Choroid plexus epithelial cell (primary cell): Measurements from ENCODE around the gene SDCBP2.
A peak's percentile ranks its signal among the peaks of the same experiment; 100 is the strongest.

Experiments
- DNase-seq: peaks from one replicate; pipeline ENCODE4 v3.0.0-alpha.2; 2010; ENCODE audit warnings: low read depth
- H3K4me3 ChIP-seq: 2 replicates; pipeline ENCODE4 v1.5.1; 2011; ENCODE audit warnings: low read depth, mild to moderate bottlenecking, control low read depth, low read length, moderate library complexity
- TF ChIP-seq, protein P1 (sequence below): conservative IDR thresholded peaks from 2 replicates; pipeline ENCODE4 v1.5.1; 2011; ENCODE audit warnings: low read depth, mild to moderate bottlenecking, control low read depth, inconsistent platforms, low read length, moderate library complexity

The SDCBP2 gene

DNA sequence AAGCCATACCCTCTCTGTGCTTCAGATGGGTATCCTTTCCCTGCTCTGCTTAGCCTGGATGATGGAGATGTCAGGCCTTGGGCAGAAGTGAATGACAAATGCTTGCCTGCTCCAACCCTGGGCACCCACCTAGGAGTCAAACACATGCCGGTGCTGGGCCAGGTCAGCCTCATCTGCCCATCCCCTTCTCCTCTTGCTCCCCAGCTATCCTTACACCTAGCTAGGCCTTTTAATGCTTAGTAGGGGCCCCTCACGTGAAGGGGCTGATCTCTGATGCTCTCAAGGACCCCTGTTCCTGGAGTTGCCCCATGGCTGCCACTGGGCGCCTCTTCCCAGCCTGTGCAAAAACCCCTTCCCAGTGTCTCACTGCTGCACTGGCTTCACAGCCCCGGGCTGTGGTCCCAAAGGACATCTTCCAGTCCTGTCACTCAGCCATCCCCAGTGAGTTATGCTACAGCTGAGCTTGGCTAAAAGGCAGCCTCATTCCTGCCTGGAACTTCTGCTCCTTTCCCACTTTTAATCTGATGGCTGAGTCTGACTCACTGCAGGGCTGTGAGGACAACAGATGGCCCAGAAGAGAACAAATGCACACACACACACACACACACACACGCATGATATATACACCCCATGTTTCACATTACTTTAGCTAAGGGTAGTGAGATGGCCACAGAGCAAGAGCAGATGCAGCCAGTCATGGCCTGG, 12.8 kb upstream of the SDCBP2 start:
- H3K4me3 ChIP-seq = no peak overlapping the region
- TF ChIP-seq, protein P1, sequence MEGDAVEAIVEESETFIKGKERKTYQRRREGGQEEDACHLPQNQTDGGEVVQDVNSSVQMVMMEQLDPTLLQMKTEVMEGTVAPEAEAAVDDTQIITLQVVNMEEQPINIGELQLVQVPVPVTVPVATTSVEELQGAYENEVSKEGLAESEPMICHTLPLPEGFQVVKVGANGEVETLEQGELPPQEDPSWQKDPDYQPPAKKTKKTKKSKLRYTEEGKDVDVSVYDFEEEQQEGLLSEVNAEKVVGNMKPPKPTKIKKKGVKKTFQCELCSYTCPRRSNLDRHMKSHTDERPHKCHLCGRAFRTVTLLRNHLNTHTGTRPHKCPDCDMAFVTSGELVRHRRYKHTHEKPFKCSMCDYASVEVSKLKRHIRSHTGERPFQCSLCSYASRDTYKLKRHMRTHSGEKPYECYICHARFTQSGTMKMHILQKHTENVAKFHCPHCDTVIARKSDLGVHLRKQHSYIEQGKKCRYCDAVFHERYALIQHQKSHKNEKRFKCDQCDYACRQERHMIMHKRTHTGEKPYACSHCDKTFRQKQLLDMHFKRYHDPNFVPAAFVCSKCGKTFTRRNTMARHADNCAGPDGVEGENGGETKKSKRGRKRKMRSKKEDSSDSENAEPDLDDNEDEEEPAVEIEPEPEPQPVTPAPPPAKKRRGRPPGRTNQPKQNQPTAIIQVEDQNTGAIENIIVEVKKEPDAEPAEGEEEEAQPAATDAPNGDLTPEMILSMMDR = no peak
- peak; percentile 48 for DNase-seq

DNA sequence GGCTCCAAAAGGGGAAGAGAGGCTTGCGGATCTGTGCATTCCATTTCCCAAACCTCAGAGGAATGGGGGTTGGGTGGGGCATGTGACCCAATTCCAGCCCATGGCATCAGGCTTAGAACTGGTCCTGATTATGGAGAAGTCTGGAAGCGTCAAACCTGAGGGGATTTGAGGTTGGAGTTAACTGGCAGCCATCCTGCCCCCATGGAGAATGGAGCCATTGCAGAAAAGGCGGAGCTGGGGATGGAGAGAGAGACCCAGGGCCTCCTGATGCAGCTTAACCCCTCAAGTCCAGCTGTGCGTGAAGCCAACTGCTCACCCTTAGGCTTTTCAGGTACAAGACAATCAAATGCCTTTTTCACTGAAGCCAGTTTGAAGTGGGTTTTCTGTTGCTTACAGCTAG, 9.9 kb upstream of the SDCBP2 start:
- no peak overlapping the region for H3K4me3 ChIP-seq
- TF ChIP-seq, protein P1 = no peak
- DNase-seq = no peak

DNA sequence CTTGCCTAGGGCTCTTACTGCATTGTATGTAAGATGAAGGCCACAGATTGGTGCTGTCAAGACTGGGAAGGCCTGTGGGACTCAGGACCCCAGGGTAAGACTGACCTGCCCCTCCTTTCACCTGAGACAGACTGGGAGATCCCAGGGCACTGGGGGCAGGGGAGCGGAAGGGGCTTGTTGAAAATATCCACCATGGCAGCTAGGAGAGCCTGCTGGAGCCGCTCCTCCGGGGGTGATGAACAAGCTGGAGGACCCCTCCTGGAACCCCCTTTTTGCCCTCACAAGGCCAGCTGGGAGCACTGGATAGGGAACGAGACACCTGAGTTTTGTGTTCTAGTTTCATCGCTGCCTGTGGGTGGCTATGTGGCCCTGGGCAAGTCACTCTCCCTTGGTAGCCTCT, 9.2 kb upstream of the SDCBP2 start:
- H3K4me3 ChIP-seq = no peak overlapping the region
- DNase-seq = no peak
- TF ChIP-seq, protein P1 = no peak

DNA sequence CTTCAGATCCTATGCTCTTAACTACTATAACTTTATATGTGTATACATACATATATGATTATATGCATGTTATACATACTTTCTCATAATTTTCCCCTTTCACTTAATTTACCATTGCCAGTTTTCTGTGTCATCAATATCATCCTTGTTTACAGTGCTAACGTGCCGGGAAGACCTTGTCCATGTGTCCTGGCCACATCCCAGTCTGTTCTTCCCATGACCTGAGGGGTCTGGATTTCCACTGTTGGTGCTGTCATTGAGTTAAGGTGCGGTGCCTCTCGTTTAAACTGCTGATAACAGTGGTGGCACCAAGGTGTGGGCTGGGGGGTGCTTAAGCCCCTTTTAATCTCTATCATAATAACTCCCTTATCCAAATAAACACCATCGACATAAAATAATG, 8.5 kb upstream of the SDCBP2 start:
- TF ChIP-seq, protein P1 = no peak
- DNase-seq = no peak
- no peak overlapping the region for H3K4me3 ChIP-seq

DNA sequence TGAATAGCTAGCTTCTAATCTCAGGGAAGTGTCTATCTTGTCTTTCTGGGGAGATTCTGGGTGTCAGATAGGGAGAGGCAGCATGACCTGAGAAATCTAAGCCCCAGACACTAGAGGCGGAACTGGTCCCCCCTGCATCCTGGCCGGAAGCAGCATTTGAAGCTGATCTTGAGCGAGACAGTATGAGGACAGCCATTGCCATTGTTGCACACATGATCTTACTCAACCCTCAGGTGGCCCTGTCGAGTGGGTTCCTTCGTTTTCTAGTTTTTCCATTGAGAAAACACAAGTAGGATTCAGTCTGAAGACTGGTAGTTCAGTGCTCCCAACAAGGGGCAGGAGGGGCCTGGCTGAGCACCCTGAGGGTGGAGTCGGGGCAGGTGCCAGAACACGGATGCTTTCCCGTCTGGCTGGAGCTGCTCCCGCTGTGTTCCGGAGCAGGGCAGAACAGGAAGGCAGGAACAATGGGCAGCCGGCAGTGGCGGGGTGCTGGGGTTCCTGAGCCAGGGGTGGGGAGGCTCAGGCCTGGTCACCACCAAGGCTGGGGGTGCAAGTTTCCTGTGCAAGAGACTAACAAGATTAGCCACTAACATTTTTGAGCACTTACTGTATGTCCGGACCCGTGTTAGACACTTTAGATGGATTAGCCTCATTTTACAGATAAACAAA, 7.9 kb upstream of the SDCBP2 start:
- DNase-seq = no peak
- TF ChIP-seq, protein P1 = no peak

DNA sequence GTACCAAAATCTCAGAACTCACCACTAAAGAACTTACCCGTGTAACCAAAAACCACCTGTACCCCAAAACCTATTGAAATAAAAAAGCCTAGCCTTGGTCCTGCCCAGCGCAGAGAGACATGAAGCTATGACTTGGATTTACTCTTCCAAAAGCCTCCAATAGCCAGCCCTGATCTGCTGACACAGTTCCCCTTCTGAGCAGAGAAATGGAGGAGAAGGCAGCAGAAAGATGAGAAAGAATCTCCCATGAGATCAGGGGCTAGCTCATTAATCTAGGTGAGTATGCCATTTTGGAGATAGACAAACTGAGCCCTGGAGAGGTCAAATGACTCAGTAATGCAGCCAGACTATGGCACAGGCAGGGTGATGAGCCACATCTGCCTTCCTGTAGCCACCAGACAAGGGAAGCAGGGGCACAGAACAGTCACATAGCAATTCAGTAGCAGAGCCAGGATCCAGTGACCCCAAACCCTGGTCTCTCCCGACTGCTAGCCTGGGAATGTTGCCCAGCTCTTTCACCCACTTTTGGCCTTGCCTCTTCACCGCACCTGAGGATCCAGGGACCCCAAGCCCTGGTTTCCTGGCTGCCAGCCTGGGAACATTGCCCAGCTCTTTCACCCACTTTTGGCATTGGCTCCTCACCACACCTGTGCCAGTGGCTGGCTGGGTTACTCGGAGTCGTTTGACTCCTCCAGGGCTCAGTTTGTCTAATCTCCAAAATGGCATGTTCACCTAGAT, 7.2 kb upstream of the SDCBP2 start:
- TF ChIP-seq, protein P1 = no peak

More for the DNA sequence above, 7.9 kb upstream of the SDCBP2 start:
- H3K4me3 ChIP-seq = no peak overlapping the region

More for the DNA sequence above, 7.2 kb upstream of the SDCBP2 start:
- H3K4me3 ChIP-seq = no peak overlapping the region
- no peak for DNase-seq
